H1 (cell line): ENCODE results near the gene PCDHA12.
"Not testable (repeated sequence)": the region's sequence is repeated elsewhere in the genome, so short reads cannot be mapped to it uniquely, and the experiment has no call there.

Source experiments
- CHD1 ChIP-seq: IDR thresholded peaks from 2 replicates; pipeline ENCODE4 v1.6.1; 2012; ENCODE audit warnings: low read depth, low read length, improper control_type of control experiment
- CHD2 ChIP-seq: IDR thresholded peaks from 2 replicates; pipeline ENCODE4 v1.6.1; 2012; ENCODE audit warnings: low read length, improper control_type of control experiment
- EZH2 ChIP-seq: fragments of 200-600 bp; sonication (generic); IDR thresholded peaks from 2 replicates; pipeline ENCODE4 v1.7.1; 2012; ENCODE audit warnings: low read depth, mild to moderate bottlenecking, moderate library complexity, low read length, inconsistent platforms; ENCODE audit not compliant: severe bottlenecking
- KDM1A ChIP-seq: fragments of 200-600, 300-600 bp; sonication (generic); IDR thresholded peaks from 2 replicates; pipeline ENCODE4 v1.7.1; 2016; ENCODE audit warnings: mild to moderate bottlenecking, low read length, borderline replicate concordance
- POLR2A ChIP-seq, 2 experiments: IDR thresholded peaks; 1 replicate in 1 of 2; 2 replicates in 1 of 2; pipeline ENCODE4 v1.6.1; 2011; ENCODE audit warnings: low read depth in 2 of 2, low read length in 2 of 2, mild to moderate bottlenecking in 2 of 2; ENCODE audit errors: control extremely low read depth in 1 of 2
- RFX5 ChIP-seq: IDR thresholded peaks from 2 replicates; pipeline ENCODE4 v1.6.1; 2011; ENCODE audit warnings: low read depth, low read length, improper control_type of control experiment, borderline replicate concordance
- RXRA ChIP-seq: IDR thresholded peaks from 2 replicates; pipeline ENCODE4 v1.6.1; 2011; ENCODE audit warnings: low read depth, mild to moderate bottlenecking, low read length, moderate library complexity; ENCODE audit not compliant: insufficient read depth
- SP1 ChIP-seq: IDR thresholded peaks from 2 replicates; pipeline ENCODE4 v1.6.1; 2011; ENCODE audit warnings: low read depth, low read length
- SP4 ChIP-seq: IDR thresholded peaks from 2 replicates; pipeline ENCODE4 v1.6.1; 2012; ENCODE audit warnings: low read length, inconsistent platforms
- TAF1 ChIP-seq: IDR thresholded peaks from 2 replicates; pipeline ENCODE4 v1.6.1; 2011; ENCODE audit warnings: mild to moderate bottlenecking, low read depth, low read length
- TAF7 ChIP-seq: optimal IDR thresholded peaks from 2 replicates; pipeline ENCODE3; 2011; ENCODE audit warnings: low read depth, mild to moderate bottlenecking, inconsistent platforms, low read length, moderate library complexity, borderline replicate concordance
- YY1 ChIP-seq: IDR thresholded peaks from 2 replicates; pipeline ENCODE4 v1.6.1; 2011; ENCODE audit warnings: low read depth, mild to moderate bottlenecking, low read length
- TF ChIP-seq, protein P1 (sequence below), 3 experiments: IDR thresholded peaks; 1 replicate in 2 of 3; 2 replicates in 1 of 3; pipeline versions ENCODE4 v1.5.1 to v1.6.1; 2011; ENCODE audit warnings: low read length in 3 of 3, mild to moderate bottlenecking in 3 of 3, inconsistent platforms in 2 of 3, low read depth in 1 of 3, moderate library complexity in 1 of 3; ENCODE audit not compliant: insufficient read depth in 1 of 3; ENCODE audit errors: control extremely low read depth in 1 of 3
- TF ChIP-seq, protein P2 (sequence below): IDR thresholded peaks from 2 replicates; pipeline ENCODE4 v1.6.1; 2011; ENCODE audit warnings: low read length, improper control_type of control experiment

DNA sequence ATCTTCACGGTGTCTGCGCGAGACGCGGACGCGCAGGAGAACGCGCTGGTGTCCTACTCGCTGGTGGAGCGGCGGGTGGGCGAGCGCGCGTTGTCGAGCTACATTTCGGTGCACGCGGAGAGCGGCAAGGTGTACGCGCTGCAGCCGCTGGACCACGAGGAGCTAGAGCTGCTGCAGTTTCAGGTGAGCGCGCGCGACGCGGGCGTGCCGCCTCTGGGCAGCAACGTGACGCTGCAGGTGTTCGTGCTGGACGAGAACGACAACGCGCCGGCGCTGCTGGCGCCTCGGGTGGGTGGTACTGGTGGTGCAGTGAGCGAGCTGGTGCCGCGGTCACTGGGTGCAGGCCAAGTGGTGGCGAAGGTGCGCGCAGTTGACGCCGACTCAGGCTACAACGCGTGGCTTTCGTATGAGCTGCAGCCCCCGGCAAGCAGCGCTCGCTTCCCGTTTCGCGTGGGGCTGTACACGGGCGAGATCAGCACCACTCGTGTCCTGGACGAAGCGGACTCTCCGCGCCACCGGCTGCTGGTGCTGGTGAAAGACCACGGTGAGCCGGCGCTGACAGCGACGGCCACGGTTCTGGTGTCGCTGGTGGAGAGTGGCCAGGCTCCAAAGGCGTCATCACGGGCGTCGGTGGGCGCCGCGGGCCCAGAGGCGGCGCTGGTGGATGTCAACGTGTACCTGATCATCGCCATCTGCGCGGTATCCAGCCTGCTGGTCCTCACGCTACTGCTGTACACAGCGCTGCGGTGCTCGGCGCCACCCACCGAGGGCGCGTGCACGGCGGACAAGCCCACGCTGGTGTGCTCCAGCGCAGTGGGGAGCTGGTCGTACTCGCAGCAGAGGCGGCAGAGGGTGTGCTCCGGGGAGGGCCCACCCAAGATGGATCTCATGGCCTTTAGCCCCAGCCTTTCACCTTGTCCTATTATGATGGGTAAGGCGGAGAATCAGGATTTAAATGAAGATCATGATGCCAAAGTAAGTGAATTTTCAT is 45.3 kb upstream of the PCDHA12 start:
- TF ChIP-seq, protein P1, sequence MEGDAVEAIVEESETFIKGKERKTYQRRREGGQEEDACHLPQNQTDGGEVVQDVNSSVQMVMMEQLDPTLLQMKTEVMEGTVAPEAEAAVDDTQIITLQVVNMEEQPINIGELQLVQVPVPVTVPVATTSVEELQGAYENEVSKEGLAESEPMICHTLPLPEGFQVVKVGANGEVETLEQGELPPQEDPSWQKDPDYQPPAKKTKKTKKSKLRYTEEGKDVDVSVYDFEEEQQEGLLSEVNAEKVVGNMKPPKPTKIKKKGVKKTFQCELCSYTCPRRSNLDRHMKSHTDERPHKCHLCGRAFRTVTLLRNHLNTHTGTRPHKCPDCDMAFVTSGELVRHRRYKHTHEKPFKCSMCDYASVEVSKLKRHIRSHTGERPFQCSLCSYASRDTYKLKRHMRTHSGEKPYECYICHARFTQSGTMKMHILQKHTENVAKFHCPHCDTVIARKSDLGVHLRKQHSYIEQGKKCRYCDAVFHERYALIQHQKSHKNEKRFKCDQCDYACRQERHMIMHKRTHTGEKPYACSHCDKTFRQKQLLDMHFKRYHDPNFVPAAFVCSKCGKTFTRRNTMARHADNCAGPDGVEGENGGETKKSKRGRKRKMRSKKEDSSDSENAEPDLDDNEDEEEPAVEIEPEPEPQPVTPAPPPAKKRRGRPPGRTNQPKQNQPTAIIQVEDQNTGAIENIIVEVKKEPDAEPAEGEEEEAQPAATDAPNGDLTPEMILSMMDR (IDR thresholded peaks at IDR 0.05; ENCODE audit: control extremely low read depth in 1 of 3, insufficient read depth in 1 of 3, low read depth in 1 of 3, low read length in 3 of 3) = not testable (repeated sequence)
- not testable (repeated sequence) for TF ChIP-seq RFX5; POLR2A (IDR thresholded peaks at IDR 0.05; ENCODE audit: control extremely low read depth in 1 of 2, low read depth in 2 of 2, low read length in 2 of 2); EZH2; SP1; TAF7; KDM1A; RXRA; CHD1; YY1; TAF1; CHD2; SP4
- TF ChIP-seq, protein P2, sequence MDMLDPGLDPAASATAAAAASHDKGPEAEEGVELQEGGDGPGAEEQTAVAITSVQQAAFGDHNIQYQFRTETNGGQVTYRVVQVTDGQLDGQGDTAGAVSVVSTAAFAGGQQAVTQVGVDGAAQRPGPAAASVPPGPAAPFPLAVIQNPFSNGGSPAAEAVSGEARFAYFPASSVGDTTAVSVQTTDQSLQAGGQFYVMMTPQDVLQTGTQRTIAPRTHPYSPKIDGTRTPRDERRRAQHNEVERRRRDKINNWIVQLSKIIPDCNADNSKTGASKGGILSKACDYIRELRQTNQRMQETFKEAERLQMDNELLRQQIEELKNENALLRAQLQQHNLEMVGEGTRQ = not testable (repeated sequence)
